IgD-negative memory B cell (primary cell): ENCODE measurements around the gene NANP. TPM values are rescaled to one million over a fixed set of nuclear protein-coding genes. Genes with fewer than 3 reads are reported as not detected.
"Not testable (repeated sequence)": the region's sequence is repeated elsewhere in the genome, so short reads cannot be mapped to it uniquely, and the experiment has no call there.

Experiments
- H3K27ac Mint-ChIP-seq, 3 donors: one replicate each; pipeline ENCODE4 v1.8.0; 2020 to 2022; ENCODE audit warnings: mild to moderate bottlenecking in 3 of 3, mixed read lengths in 3 of 3, moderate library complexity in 1 of 3
- H3K27me3 Mint-ChIP-seq: one replicate; pipeline ENCODE4 v1.8.0; 2021; ENCODE audit warnings: mixed read lengths
- H3K36me3 Mint-ChIP-seq: one replicate; pipeline ENCODE4 v1.8.0; 2020; ENCODE audit warnings: mild to moderate bottlenecking, mixed read lengths
- H3K4me1 Mint-ChIP-seq, 3 donors: one replicate each; pipeline ENCODE4 v1.8.0; 2020 to 2022; ENCODE audit warnings: mixed read lengths in 3 of 3, mild to moderate bottlenecking in 1 of 3
- H3K4me3 Mint-ChIP-seq, 4 donors: one replicate each; pipeline ENCODE4 v1.8.0; 2020 to 2022; ENCODE audit warnings: mild to moderate bottlenecking in 4 of 4, mixed read lengths in 4 of 4, moderate library complexity in 3 of 4
- H3K9me3 Mint-ChIP-seq, 3 donors: one replicate each; pipeline ENCODE4 v1.8.0; 2020 to 2021; ENCODE audit warnings: mixed read lengths in 3 of 3, mild to moderate bottlenecking in 1 of 3
- polyA plus RNA-seq: library from polyadenylated mRNA; unstranded; fragments of 300-500 nt; fragmentation: Illumina TruSeq; gene quantifications from one replicate; pipeline ENCODE4 v1.2.3, GENCODE V29; 2021

The NANP gene
- polyA plus RNA-seq, 1 donor from 2014 or later = 0.73 TPM

- H3K4me1 Mint-ChIP-seq, H3K27ac Mint-ChIP-seq, H3K4me3 Mint-ChIP-seq: not testable (repeated sequence)
Measured at GRCh38 chr20:25590778-25591177, 33.0 kb downstream of the NANP start.

GRCh38 chr20:25588491-25588890 is 35.3 kb downstream of the NANP start:
- H3K9me3 Mint-ChIP-seq = peaks cover 0 to 4% (median 0%) of the 10 kb centered on the region in 3 donors
- H3K4me1 Mint-ChIP-seq = peaks cover 4 to 5% (median 4%) of the 10 kb centered on the region in 3 donors
- H3K36me3 Mint-ChIP-seq = peaks cover 5% of the 10 kb centered on the region
- H3K27ac Mint-ChIP-seq = no peak overlapping the region
- H3K4me3 Mint-ChIP-seq = no peak overlapping the region
- H3K27me3 Mint-ChIP-seq = peaks cover 12% of the 10 kb centered on the region

More at GRCh38 chr20:25590778-25591177, 33.0 kb downstream of the NANP start:
- not testable (repeated sequence) for H3K9me3 Mint-ChIP-seq, H3K27me3 Mint-ChIP-seq, H3K36me3 Mint-ChIP-seq

GRCh38 chr20:25587536-25587935 is 36.3 kb downstream of the NANP start:
- Mint-ChIP-seq H3K27ac (no peak overlapping the region), H3K9me3 (peaks cover 0 to 4% (median 1%) of the 10 kb centered on the region in 3 donors), H3K27me3 (peaks cover 16% of the 10 kb centered on the region), H3K4me3 (no peak overlapping the region), H3K4me1 (peaks cover 4 to 8% (median 5%) of the 10 kb centered on the region in 3 donors), H3K36me3 (peaks cover 5% of the 10 kb centered on the region)

DNA sequence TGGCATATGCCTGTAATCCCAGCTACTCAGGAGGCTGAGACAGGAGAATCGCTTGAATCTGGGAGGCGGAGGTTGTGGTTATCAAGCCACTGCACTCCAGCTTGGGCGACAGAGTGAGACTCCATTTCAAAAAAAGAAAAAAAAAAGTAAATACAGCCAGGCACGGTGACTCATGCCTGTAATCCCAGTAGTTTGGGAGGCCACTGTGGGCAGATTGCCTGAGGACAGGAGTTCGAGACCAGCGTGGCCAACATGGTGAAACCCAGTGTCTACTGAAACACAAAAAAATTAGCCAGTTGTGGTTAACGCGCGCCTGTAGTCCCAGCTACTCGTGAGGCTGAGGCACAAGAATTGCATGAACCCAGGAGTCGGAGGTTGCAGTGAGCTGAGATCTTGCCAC is 36.9 kb downstream of the NANP start:
- H3K36me3 Mint-ChIP-seq = peaks cover 5% of the 10 kb centered on the region
- peaks cover 19% of the 10 kb centered on the region for H3K27me3 Mint-ChIP-seq
- H3K4me1 Mint-ChIP-seq = peaks cover 4 to 8% (median 5%) of the 10 kb centered on the region in 3 donors
- no peak overlapping the region for H3K27ac Mint-ChIP-seq
- peaks cover 0 to 4% (median 1%) of the 10 kb centered on the region in 3 donors for H3K9me3 Mint-ChIP-seq
- H3K4me3 Mint-ChIP-seq = no peak overlapping the region

DNA sequence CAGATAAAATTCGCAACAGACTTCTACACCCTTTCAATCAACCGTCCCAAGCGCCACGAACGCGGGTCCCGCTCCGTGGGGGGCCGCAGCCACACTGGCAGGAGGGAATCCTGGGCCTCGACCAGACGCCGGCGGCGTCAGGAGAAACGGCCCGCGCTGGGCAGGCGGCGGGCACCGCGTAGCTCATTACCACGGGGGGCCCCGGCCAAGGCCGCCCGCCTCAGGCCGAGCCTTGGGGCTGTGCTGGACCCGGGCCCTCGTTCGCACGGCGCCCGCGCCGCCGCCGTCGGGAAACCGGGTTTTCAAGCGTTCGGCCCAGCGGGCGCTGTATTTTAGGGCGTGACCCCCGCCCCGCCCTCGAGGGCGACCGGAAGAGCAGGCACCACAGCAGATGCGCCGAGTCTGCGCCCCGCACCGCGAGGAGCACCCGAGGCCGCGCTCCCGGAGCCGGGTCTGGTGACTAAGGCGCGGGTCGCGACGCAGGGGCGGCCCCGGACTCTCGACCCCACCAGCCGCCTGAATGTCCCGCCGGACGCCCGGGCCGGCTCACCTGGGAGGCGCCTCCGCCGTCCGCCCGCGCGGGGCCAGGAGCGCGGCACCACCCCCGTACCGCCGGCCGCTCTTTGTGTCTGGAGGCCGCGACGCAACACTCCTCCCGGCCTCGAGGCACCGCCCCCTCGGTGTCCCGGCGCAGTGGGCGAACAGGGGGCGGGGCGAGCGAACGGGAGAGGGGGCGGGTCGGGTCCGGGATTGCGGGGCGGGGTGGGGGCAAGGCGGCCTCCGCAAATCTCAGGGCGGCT is 38.7 kb downstream of the NANP start, which contains the start of gene NINL:
Gene NINL, minus strand, starts transcription at position 627 of the 800 bp plus-strand sequence. CDS start 58,944 bp downstream, outside the sequence.
- Mint-ChIP-seq H3K4me1 (peaks cover 4 to 8% (median 5%) of the 10 kb centered on the region in 3 donors), H3K27me3 (peaks cover 19% of the 10 kb centered on the region)

GRCh38 chr20:25583607-25584006 is 40.2 kb downstream of the NANP start:
- Mint-ChIP-seq H3K4me3 (peak overlapping the region in 3 of 4 donors; percentile 46 to 81 (median 56)), H3K27me3 (peaks cover 22% of the 10 kb centered on the region)
- H3K27ac Mint-ChIP-seq, H3K4me1 Mint-ChIP-seq, H3K9me3 Mint-ChIP-seq, H3K36me3 Mint-ChIP-seq: not testable (repeated sequence)

More for the DNA sequence above, 38.7 kb downstream of the NANP start, which contains the start of gene NINL:
- Mint-ChIP-seq H3K9me3 (peaks cover 0 to 4% (median 1%) of the 10 kb centered on the region in 3 donors), H3K27ac (peak within 1 kb of the TSS in 1 of 3 donors; percentile 86), H3K4me3 (peak within 1 kb of the TSS; percentile 67 to 93 (median 79)), H3K36me3 (peaks cover 3% of the 10 kb centered on the region)

DNA sequence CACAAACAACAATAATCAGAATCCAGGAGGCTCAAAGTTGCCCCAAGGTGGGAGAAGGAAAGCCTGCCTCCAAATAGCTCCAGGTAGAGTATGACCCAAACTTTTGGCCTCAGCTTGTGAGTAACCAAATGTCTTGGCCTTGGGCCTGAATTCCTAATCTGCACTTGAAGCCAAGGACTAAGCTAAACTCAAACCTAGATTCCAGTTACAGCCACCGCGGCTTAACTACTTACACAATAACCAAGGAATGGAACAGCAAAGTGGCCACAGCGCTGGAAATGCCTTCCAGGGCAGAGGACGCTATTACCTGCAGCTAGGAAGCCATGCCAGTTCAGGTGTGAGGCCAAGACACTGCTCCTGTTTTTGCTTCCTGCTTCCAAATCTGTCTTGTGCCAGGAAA is 43.1 kb downstream of the NANP start:
- Mint-ChIP-seq H3K4me3 (no peak overlapping the region), H3K36me3 (no peaks in the 10 kb centered on the region), H3K9me3 (peaks cover 0 to 4% (median 1%) of the 10 kb centered on the region in 3 donors), H3K4me1 (peaks cover 4 to 8% (median 5%) of the 10 kb centered on the region in 3 donors), H3K27me3 (peaks cover 29% of the 10 kb centered on the region), H3K27ac (no peak overlapping the region)

GRCh38 chr20:25579081-25579770 is 44.6 kb downstream of the NANP start:
- Mint-ChIP-seq H3K4me1 (peaks cover 0 to 4% (median 0%) of the 10 kb centered on the region in 3 donors), H3K36me3 (no peaks in the 10 kb centered on the region), H3K4me3 (no peak overlapping the region), H3K27ac (no peak overlapping the region), H3K9me3 (peaks cover 0 to 4% (median 1%) of the 10 kb centered on the region in 3 donors), H3K27me3 (peaks cover 24% of the 10 kb centered on the region)

- H3K4me1 Mint-ChIP-seq = no peaks in the 10 kb centered on the region
- peaks cover 11% of the 10 kb centered on the region for H3K27me3 Mint-ChIP-seq
- no peaks in the 10 kb centered on the region for H3K9me3 Mint-ChIP-seq
- no peaks in the 10 kb centered on the region for H3K36me3 Mint-ChIP-seq
- no peak overlapping the region for H3K4me3 Mint-ChIP-seq
- H3K27ac Mint-ChIP-seq = no peak overlapping the region
Measured at GRCh38 chr20:25576783-25577530, 46.9 kb downstream of the NANP start.

GRCh38 chr20:25574411-25574810 is 49.4 kb downstream of the NANP start:
- no peak overlapping the region for H3K27ac Mint-ChIP-seq
- H3K4me3 Mint-ChIP-seq = no peak overlapping the region
- H3K9me3 Mint-ChIP-seq = no peaks in the 10 kb centered on the region
- H3K4me1 Mint-ChIP-seq = no peaks in the 10 kb centered on the region
- H3K36me3 Mint-ChIP-seq = peaks cover 2% of the 10 kb centered on the region
- peaks cover 11% of the 10 kb centered on the region for H3K27me3 Mint-ChIP-seq

GRCh38 chr20:25573288-25574251 is 50.2 kb downstream of the NANP start:
- Mint-ChIP-seq H3K4me3 (no peak overlapping the region), H3K4me1 (no peaks in the 10 kb centered on the region), H3K27me3 (peaks cover 9% of the 10 kb centered on the region), H3K27ac (peak overlapping the region in 1 of 3 donors; percentile 63), H3K36me3 (peaks cover 2% of the 10 kb centered on the region), H3K9me3 (no peaks in the 10 kb centered on the region)

- Mint-ChIP-seq H3K4me3 (peak overlapping the region in 1 of 4 donors; percentile 20), H3K27ac (no peak overlapping the region), H3K9me3 (no peaks in the 10 kb centered on the region), H3K4me1 (no peaks in the 10 kb centered on the region), H3K36me3 (peaks cover 2% of the 10 kb centered on the region), H3K27me3 (peaks cover 3% of the 10 kb centered on the region)
Measured at GRCh38 chr20:25571817-25572216, 52.0 kb downstream of the NANP start.

- H3K27me3 Mint-ChIP-seq = peaks cover 1% of the 10 kb centered on the region
Measured at GRCh38 chr20:25571240-25571639, 52.6 kb downstream of the NANP start.

DNA sequence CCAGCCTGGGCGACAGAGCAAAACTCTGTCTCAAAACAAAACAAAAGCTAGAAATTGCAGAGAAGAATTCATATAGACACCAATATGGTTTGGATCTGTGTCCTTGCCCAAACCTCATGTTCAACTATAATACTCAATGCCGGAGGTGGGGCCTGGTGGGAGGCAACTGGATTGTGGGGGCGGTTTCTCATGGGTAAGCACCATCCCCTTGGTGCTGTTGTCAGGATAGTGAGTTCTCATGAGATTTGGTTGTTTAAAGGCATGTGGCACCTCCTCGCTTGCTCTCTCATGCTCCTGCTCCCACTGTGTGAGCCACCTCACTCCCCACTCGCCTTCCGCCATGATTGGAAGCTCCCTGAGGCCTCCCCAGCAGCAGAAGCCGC is 53.7 kb downstream of the NANP start:
- no peaks in the 10 kb centered on the region for H3K27me3 Mint-ChIP-seq
- H3K4me3 Mint-ChIP-seq = no peak overlapping the region
- peaks cover 2% of the 10 kb centered on the region for H3K36me3 Mint-ChIP-seq
- H3K4me1 Mint-ChIP-seq = no peaks in the 10 kb centered on the region
- H3K9me3 Mint-ChIP-seq = no peaks in the 10 kb centered on the region
- H3K27ac Mint-ChIP-seq = no peak overlapping the region

More at GRCh38 chr20:25571240-25571639, 52.6 kb downstream of the NANP start:
- no peak overlapping the region for H3K4me3 Mint-ChIP-seq
- no peak overlapping the region for H3K27ac Mint-ChIP-seq
- peaks cover 2% of the 10 kb centered on the region for H3K36me3 Mint-ChIP-seq
- H3K9me3 Mint-ChIP-seq = no peaks in the 10 kb centered on the region
- H3K4me1 Mint-ChIP-seq = no peaks in the 10 kb centered on the region
